NB4 (cell line): Measurements from ENCODE around the gene ARAP2.
A peak's percentile ranks its signal among the peaks of the same experiment; 100 is the strongest.

Experiments
- DNase-seq: peaks from one replicate; pipeline ENCODE4 v3.0.0; 2010; ENCODE audit warnings: low read depth
- H3K4me3 ChIP-seq: one replicate; pipeline ENCODE4 v1.5.1; 2011; ENCODE audit warnings: mild to moderate bottlenecking, low read depth, low read length, moderate library complexity
- MAX ChIP-seq: IDR thresholded peaks from 2 replicates; pipeline ENCODE4 v1.6.1; 2011; ENCODE audit warnings: low read depth, low read length
- MYC ChIP-seq: IDR thresholded peaks from 2 replicates; pipeline ENCODE4 v1.6.1; 2011; ENCODE audit warnings: low read depth, low read length
- POLR2A ChIP-seq: IDR thresholded peaks from 2 replicates; pipeline ENCODE4 v1.6.1; 2011; ENCODE audit warnings: mild to moderate bottlenecking; ENCODE audit not compliant: insufficient read length; ENCODE audit errors: extremely low read depth
- TF ChIP-seq, protein P1 (sequence below): IDR thresholded peaks from one replicate; pipeline ENCODE4 v1.5.1; 2012; ENCODE audit warnings: low read depth, low read length

The ARAP2 gene

GRCh38 chr4:36086261-36086786 lies 158.0 kb downstream of the ARAP2 start:
- no peak overlapping the region for H3K4me3 ChIP-seq
- TF ChIP-seq POLR2A = no peak
- no peak for TF ChIP-seq MYC
- no peak for TF ChIP-seq MAX
- TF ChIP-seq, protein P1, sequence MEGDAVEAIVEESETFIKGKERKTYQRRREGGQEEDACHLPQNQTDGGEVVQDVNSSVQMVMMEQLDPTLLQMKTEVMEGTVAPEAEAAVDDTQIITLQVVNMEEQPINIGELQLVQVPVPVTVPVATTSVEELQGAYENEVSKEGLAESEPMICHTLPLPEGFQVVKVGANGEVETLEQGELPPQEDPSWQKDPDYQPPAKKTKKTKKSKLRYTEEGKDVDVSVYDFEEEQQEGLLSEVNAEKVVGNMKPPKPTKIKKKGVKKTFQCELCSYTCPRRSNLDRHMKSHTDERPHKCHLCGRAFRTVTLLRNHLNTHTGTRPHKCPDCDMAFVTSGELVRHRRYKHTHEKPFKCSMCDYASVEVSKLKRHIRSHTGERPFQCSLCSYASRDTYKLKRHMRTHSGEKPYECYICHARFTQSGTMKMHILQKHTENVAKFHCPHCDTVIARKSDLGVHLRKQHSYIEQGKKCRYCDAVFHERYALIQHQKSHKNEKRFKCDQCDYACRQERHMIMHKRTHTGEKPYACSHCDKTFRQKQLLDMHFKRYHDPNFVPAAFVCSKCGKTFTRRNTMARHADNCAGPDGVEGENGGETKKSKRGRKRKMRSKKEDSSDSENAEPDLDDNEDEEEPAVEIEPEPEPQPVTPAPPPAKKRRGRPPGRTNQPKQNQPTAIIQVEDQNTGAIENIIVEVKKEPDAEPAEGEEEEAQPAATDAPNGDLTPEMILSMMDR = no peak
- DNase-seq = no peak

- no peak for DNase-seq
- no peak overlapping the region for H3K4me3 ChIP-seq
- no peak for TF ChIP-seq POLR2A
- TF ChIP-seq, protein P1 = no peak
- no peak for TF ChIP-seq MAX
These were observed 161.5 kb downstream of the ARAP2 start for GRCh38 chr4:36082817-36083216.

DNA sequence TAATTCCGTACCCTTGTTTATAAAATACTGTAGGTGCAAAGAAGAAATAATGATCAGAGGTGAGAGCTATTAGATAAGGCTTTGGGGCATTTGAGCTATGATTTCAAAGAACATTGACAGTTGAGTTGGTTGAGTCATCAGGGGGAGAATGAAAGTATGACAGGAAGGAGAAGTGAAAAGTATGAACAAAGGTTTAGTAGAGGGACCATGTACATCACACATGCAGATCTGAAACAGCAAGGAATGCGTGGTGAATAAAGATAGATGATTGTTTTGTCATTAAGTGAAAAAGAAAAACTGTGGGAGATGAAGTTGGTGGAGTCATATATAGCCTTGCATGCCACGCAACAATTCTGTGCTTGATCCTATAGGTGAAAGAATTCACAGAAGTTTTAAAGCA lies 163.1 kb downstream of the ARAP2 start:
- DNase-seq = peak; percentile 14
- no peak overlapping the region for H3K4me3 ChIP-seq
- no peak for TF ChIP-seq MYC
- no peak for TF ChIP-seq POLR2A

DNA sequence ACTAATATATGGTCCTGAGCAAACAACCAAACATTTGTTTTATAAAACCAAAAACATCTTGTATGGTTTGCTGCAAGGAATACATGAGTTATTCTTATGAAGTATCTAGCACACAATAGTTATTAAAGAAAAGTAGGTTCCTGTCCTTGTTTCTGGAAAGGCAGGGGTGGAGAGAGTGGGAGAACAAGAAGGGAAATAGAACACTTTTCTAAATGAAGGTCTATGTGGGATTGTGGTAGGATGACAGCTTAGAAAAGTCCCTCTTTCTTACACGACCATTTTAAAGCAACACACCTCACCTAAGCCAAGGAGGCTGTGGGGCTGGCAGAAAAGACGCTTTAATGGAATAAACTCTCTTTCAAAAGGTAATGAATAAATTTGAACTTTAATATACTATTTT lies 164.6 kb downstream of the ARAP2 start:
- DNase-seq = no peak
- TF ChIP-seq POLR2A (no peak), MYC (no peak), MAX (no peak)
- TF ChIP-seq, protein P1 = no peak
- no peak overlapping the region for H3K4me3 ChIP-seq

DNA sequence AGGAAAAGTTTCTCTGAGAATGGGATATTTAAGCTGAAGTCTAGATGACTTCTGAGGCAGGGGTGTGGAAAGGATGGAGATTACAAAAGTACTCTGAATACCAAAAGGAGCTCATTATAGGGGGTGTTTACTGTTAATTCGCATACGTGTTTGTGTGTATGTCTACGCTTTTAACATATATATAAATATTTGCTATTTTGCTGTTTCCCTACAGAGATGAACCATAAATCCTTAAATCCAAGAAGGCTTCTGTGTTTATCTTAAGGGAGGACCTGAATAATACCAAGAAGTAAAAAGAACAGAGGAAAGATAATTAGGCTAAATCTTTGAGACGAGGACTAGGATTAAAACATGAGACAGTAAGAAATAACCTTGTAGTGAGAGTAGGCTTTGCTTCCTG lies 166.0 kb downstream of the ARAP2 start:
- H3K4me3 ChIP-seq = no peak overlapping the region
- no peak for DNase-seq
- TF ChIP-seq MAX (no peak), POLR2A (no peak), MYC (no peak)
- TF ChIP-seq, protein P1 = no peak

DNA sequence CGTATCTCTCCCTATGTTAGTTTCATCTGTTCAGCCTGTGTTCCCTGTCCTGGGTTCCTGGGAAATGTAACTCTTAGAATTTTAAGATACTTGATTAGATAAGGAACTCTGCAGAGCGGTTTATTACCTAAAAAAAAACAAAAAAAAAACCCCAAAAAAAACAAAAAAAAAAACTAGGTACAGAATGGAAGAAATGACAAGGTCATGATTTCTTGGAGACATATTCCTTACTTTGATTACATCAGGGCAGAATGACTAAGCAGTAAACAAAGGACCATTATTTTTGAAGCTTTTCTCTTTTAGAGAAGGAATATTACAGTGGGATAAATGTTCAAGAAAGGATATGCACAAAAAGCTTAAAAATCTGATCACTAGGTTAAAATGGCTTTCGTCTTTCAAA lies 171.8 kb downstream of the ARAP2 start:
- DNase-seq = no peak
- TF ChIP-seq MYC (no peak), POLR2A (no peak), MAX (no peak)
- TF ChIP-seq, protein P1 = no peak
- no peak overlapping the region for H3K4me3 ChIP-seq
